MV-4-11 (cell line): ENCODE measurements around the gene SOSTDC1.
"Not testable (repeated sequence)": the region's sequence is repeated elsewhere in the genome, so short reads cannot be mapped to it uniquely, and the experiment has no call there.

Experiments
- DNase-seq: peaks from one replicate; lab custom pipeline; 2025; lab: John Stamatoyannopoulos, UW

The SOSTDC1 gene

GRCh38 chr7:16465469-16466361 lies at the start of gene SOSTDC1:
SOSTDC1 (minus strand) TSS chr7:16465738; CDS start chr7:16465668, 70 bp downstream.
- no peak for DNase-seq

- no peak for DNase-seq
Measured at GRCh38 chr7:16514729-16515128, 49.2 kb upstream of the SOSTDC1 start.

GRCh38 chr7:16514271-16514670 lies 48.7 kb upstream of the SOSTDC1 start:
- no peak for DNase-seq

- DNase-seq = no peak
Measured at GRCh38 chr7:16512097-16512496, 46.6 kb upstream of the SOSTDC1 start.

GRCh38 chr7:16511314-16511713 lies 45.8 kb upstream of the SOSTDC1 start:
- no peak for DNase-seq

GRCh38 chr7:16509829-16510228 lies 44.3 kb upstream of the SOSTDC1 start:
- peak; percentile 1 for DNase-seq

GRCh38 chr7:16506422-16506821 lies 40.9 kb upstream of the SOSTDC1 start:
- not testable (repeated sequence) for DNase-seq

GRCh38 chr7:16504019-16504418 lies 38.5 kb upstream of the SOSTDC1 start:
- DNase-seq = no peak

GRCh38 chr7:16502303-16502702 lies 36.8 kb upstream of the SOSTDC1 start:
- DNase-seq = no peak

GRCh38 chr7:16498122-16498521 lies 32.6 kb upstream of the SOSTDC1 start:
- no peak for DNase-seq

GRCh38 chr7:16494955-16495719 lies 29.6 kb upstream of the SOSTDC1 start:
- no peak for DNase-seq

GRCh38 chr7:16494551-16494950 lies 29.0 kb upstream of the SOSTDC1 start:
- DNase-seq = no peak

GRCh38 chr7:16493266-16493665 lies 27.7 kb upstream of the SOSTDC1 start:
- DNase-seq = no peak

GRCh38 chr7:16492513-16493062 lies 27.1 kb upstream of the SOSTDC1 start:
- no peak for DNase-seq

GRCh38 chr7:16491148-16491547 lies 25.6 kb upstream of the SOSTDC1 start:
- DNase-seq = no peak

- no peak for DNase-seq
Measured at GRCh38 chr7:16484453-16485158, 19.1 kb upstream of the SOSTDC1 start.

- no peak for DNase-seq
Measured at GRCh38 chr7:16479591-16479990, 14.1 kb upstream of the SOSTDC1 start.

- no peak for DNase-seq
Measured at GRCh38 chr7:16479161-16479560, 13.6 kb upstream of the SOSTDC1 start.

- no peak for DNase-seq
Measured at GRCh38 chr7:16471933-16472332, 6.4 kb upstream of the SOSTDC1 start.

- DNase-seq = no peak
Measured at GRCh38 chr7:16463949-16464715, 1.4 kb downstream of the SOSTDC1 start.

- no peak for DNase-seq
Measured at GRCh38 chr7:16463520-16463919, 2.0 kb downstream of the SOSTDC1 start.
